NCI-H446 (cell line): Measurements from ENCODE around the gene EHBP1.
"Not testable (repeated sequence)": the region's sequence is repeated elsewhere in the genome, so short reads cannot be mapped to it uniquely, and the experiment has no call there.

ENCODE experiments used
- DNase-seq, 2 experiments: peaks; one replicate each; lab custom pipeline; 2025; lab: John Stamatoyannopoulos, UW

EHBP1 gene

GRCh38 chr2:62705859-62706720 lies 577 bp downstream of the EHBP1 start:
- peak; percentile 13 to 70 for DNase-seq

- peak in 1 of 2 experiments; percentile 8 for DNase-seq
These were observed 1.4 kb downstream of the EHBP1 start for GRCh38 chr2:62706721-62707521.

- DNase-seq, result no peak
These were observed 3.2 kb downstream of the EHBP1 start for GRCh38 chr2:62708751-62709150.

GRCh38 chr2:62711832-62712494 lies 6.5 kb downstream of the EHBP1 start:
- no peak for DNase-seq

- DNase-seq, result not testable (repeated sequence)
These were observed 7.7 kb downstream of the EHBP1 start for GRCh38 chr2:62713196-62713595.

GRCh38 chr2:62713837-62714236 lies 8.3 kb downstream of the EHBP1 start:
- DNase-seq, result no peak

GRCh38 chr2:62716768-62717167 lies 11.3 kb downstream of the EHBP1 start:
- no peak for DNase-seq

- no peak for DNase-seq
These were observed 12.1 kb downstream of the EHBP1 start for GRCh38 chr2:62717503-62718081.

GRCh38 chr2:62718225-62718822 lies 12.8 kb downstream of the EHBP1 start:
- no peak for DNase-seq

- DNase-seq, result no peak
These were observed 14.2 kb downstream of the EHBP1 start for GRCh38 chr2:62719757-62720156.

GRCh38 chr2:62722679-62723078 lies 17.2 kb downstream of the EHBP1 start:
- DNase-seq, result no peak

- no peak for DNase-seq
These were observed 17.7 kb downstream of the EHBP1 start for GRCh38 chr2:62723253-62723652.

- DNase-seq, result no peak
These were observed 18.6 kb downstream of the EHBP1 start for GRCh38 chr2:62724106-62724505.

GRCh38 chr2:62724886-62725711 lies 19.6 kb downstream of the EHBP1 start:
- DNase-seq, result no peak

GRCh38 chr2:62725712-62726055 lies 20.2 kb downstream of the EHBP1 start:
- no peak for DNase-seq

- no peak for DNase-seq
These were observed 21.9 kb downstream of the EHBP1 start for GRCh38 chr2:62727259-62727867.

GRCh38 chr2:62727876-62728566 lies 22.5 kb downstream of the EHBP1 start:
- DNase-seq, result no peak

- DNase-seq, result no peak
These were observed 25.8 kb downstream of the EHBP1 start for GRCh38 chr2:62731275-62731674.

GRCh38 chr2:62732262-62732777 lies 26.8 kb downstream of the EHBP1 start:
- DNase-seq, result no peak

GRCh38 chr2:62733546-62733945 lies 28.0 kb downstream of the EHBP1 start:
- no peak for DNase-seq
